Activated CD8-positive, alpha-beta memory T cell treated with anti-CD3 and anti-CD28 coated beads, Interleukin-2, amount 10 ng/mL, durations not matched to agents 7 days and 5 days (primary cell): Measurements from ENCODE around the gene NOTO. TPM values are rescaled to one million over a fixed set of nuclear protein-coding genes. Genes with fewer than 3 reads are reported as not detected.

ENCODE experiments used
- ATAC-seq: fragments of 150-1000 bp; cut with Tn5 transposase; one replicate; pipeline ENCODE4 v1.10.0; 2021; ENCODE audit warnings: moderate library complexity
- CTCF ChIA-PET: fragments of 350-600 bp; sonication (Branson Sonifier 250); formaldehyde crosslinking; loops from one replicate; lab custom pipeline; 2021; ENCODE audit warnings: antibody characterized with exemption; lab: Charles Lee
- DNase-seq: peaks from one replicate; pipeline ENCODE4 v3.0.0-alpha.2; 2020
- H3K27ac Mint-ChIP-seq: one replicate; pipeline ENCODE4 v1.8.0; 2021; ENCODE audit warnings: mild to moderate bottlenecking, mixed read lengths
- H3K27me3 Mint-ChIP-seq: one replicate; pipeline ENCODE4 v1.8.0; 2021; ENCODE audit warnings: mixed read lengths
- H3K36me3 Mint-ChIP-seq: one replicate; pipeline ENCODE4 v1.8.0; 2021; ENCODE audit warnings: mild to moderate bottlenecking, mixed read lengths
- H3K4me1 Mint-ChIP-seq: one replicate; pipeline ENCODE4 v1.8.0; 2021; ENCODE audit warnings: mixed read lengths
- H3K4me3 Mint-ChIP-seq: one replicate; pipeline ENCODE4 v1.8.0; 2021; ENCODE audit warnings: mild to moderate bottlenecking, moderate library complexity, mixed read lengths
- H3K9me3 Mint-ChIP-seq: one replicate; pipeline ENCODE4 v1.8.0; 2022; ENCODE audit warnings: low read depth, mixed read lengths
- total RNA-seq, 2 experiments: library from RNA; stranded (reverse); gene quantifications; one replicate each; pipeline ENCODE4 v1.2.3, GENCODE V29; 2021

NOTO gene
- total RNA-seq, 2 experiments from 2014 or later, result not detected

DNA sequence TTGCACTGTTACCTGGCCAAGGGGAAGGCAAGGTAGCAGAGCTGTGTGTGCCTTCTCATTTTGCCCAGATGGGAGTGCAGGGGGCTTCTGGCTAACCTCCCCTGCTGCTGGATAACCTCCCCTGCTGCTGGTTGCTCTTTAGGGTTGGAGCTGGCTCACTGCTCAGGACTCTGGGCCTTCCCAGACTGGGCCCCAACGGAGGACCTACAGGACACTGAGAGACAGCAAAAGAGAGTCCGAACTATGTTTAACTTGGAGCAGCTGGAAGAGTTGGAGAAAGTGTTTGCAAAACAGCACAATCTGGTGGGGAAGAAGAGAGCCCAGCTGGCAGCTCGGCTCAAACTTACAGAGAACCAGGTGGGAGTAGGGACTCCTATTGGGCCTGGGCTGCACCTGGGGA lies 5.9 kb downstream of the NOTO start:
- Mint-ChIP-seq H3K27ac (no peak overlapping the region), H3K4me3 (no peak overlapping the region), H3K27me3 (peaks cover 27% of the 10 kb centered on the region), H3K4me1 (peaks cover 9% of the 10 kb centered on the region), H3K9me3 (no peaks in the 10 kb centered on the region), H3K36me3 (no peaks in the 10 kb centered on the region)
- DNase-seq (no peak), ATAC-seq (no peak)
- CTCF ChIA-PET, result interaction anchor here (1.0 to 4.4 kb wide), 2 partner anchors 9 to 31 kb away, joined by 4 to 17 read pairs; no protein-coding TSS in a partner anchor

DNA sequence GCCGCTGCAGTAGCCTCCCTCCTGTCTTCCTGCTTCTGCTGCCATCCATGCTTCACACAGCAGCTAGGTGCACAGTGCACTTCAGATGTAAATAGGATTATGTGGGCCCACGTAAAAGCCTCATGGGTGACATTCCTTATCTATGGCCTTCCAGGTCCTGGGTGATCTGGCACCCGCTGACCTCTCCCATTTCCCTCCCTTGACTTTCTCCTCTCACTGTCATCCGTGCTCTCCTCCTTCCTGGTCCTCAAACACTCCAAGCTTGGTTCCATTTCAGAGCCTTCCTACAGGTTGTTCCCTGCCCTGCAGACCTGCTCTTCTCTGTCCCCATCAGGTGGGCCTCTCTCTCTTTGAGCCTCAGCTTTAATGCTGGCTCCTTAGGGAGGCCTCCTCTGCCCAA lies 7.6 kb downstream of the NOTO start:
- DNase-seq, result no peak
- Mint-ChIP-seq H3K4me3 (no peak overlapping the region), H3K27ac (no peak overlapping the region), H3K9me3 (no peaks in the 10 kb centered on the region), H3K27me3 (peaks cover 13% of the 10 kb centered on the region), H3K4me1 (peaks cover 22% of the 10 kb centered on the region), H3K36me3 (no peaks in the 10 kb centered on the region)
- no peak for ATAC-seq
- CTCF ChIA-PET, result interaction anchor here (0.9 to 4.9 kb wide), 4 partner anchors 24 to 236 kb away, joined by 3 to 80 read pairs (median 28); partner anchors contain the start of genes CCT7 and PRADC1

DNA sequence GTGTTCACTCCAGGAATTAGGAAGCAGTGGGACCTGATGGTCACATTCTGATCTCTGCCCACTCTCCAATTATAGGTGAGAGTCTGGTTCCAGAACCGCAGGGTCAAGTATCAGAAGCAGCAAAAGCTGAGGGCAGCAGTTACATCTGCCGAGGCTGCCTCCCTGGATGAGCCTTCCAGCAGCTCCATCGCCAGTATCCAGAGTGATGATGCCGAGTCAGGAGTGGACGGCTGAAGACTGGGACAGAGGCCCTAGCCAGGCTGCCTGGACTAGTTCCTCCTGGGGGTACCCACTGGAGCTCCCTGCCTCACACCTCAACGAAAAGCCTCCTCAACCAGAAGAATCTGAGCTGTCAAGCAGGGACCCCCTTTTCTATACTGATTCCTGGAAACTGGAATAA lies 8.3 kb downstream of the NOTO start:
- H3K9me3 Mint-ChIP-seq, result no peaks in the 10 kb centered on the region
- CTCF ChIA-PET, result interaction anchor here (0.9 to 4.9 kb wide), 4 partner anchors 24 to 237 kb away, joined by 3 to 80 read pairs (median 28); partner anchors contain the start of genes CCT7 and PRADC1
- no peak overlapping the region for H3K4me3 Mint-ChIP-seq
- DNase-seq (no peak), ATAC-seq (no peak)
- no peak overlapping the region for H3K27ac Mint-ChIP-seq
- no peaks in the 10 kb centered on the region for H3K36me3 Mint-ChIP-seq
- peaks cover 9% of the 10 kb centered on the region for H3K27me3 Mint-ChIP-seq
- peaks cover 29% of the 10 kb centered on the region for H3K4me1 Mint-ChIP-seq

DNA sequence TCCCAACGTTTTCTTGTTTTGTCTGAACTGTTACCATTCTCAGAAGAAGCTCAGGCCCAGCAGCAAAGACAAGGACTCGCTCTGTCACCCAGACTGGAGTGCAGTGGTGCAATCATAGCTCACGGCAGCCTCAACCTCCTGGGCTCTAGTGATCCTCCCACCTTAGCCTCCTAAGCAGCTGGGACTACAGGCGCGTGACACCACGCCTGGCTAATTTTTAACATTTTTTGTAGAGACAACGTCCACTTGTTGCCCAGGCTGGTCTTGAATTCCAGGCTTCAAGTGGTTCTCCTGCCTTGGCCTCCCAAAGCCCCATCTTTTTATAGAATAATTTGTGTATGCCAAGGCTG lies 9.7 kb downstream of the NOTO start:
- Mint-ChIP-seq H3K9me3 (no peaks in the 10 kb centered on the region), H3K4me1 (peaks cover 30% of the 10 kb centered on the region), H3K27ac (no peak overlapping the region), H3K36me3 (no peaks in the 10 kb centered on the region), H3K4me3 (no peak overlapping the region), H3K27me3 (peaks cover 3% of the 10 kb centered on the region)
- ATAC-seq (no peak), DNase-seq (no peak)
- CTCF ChIA-PET, result interaction anchor here (0.6 to 4.9 kb wide), 32 partner anchors 8 to 491 kb away, joined by 3 to 80 read pairs (median 4); partner anchors contain the start of genes CCT7, NOTO, PRADC1 and RAB11FIP5

DNA sequence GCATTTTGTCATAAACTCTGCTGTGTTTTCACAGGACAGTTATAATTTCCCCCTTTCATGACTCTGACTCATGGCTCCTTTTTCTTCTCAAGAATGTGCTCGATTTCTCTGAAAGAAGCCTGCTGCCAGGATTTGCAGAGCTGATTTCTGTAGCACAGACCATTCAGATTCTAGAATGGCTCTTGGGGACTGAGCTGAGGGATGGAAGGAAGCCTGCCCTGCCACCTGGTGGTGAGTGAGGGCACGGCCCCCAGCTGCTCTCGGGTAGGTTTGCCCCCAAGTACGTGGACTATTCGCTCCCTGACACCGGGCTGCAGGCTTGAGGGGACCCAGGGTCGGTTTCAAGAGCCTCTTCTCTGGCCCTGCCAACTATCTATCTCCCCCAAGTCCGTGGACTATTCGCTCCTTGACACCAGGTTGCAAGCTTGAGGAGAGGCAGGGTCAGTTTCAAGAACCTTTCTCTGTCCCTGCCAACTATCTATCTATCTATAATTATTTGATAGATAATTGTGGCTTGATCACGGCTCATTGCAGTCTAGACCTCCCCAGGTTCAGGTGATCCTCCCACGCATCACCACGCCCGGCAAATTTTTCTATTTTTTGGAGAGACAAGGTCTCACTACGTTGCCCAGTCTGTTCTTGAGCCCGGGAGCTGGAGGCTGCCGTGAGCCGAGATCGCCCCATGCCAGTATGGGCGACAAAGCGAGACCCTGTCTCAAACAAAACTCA lies 10.2 kb downstream of the NOTO start:
- DNase-seq, result peak; percentile 83
- CTCF ChIA-PET, result interaction anchor here (0.6 to 4.9 kb wide), 36 partner anchors 8 to 491 kb away, joined by 3 to 80 read pairs (median 4); partner anchors contain the start of genes CCT7, NOTO, PRADC1 and RAB11FIP5
- Mint-ChIP-seq H3K9me3 (no peaks in the 10 kb centered on the region), H3K4me1 (peaks cover 30% of the 10 kb centered on the region), H3K27me3 (peaks cover 2% of the 10 kb centered on the region), H3K36me3 (no peaks in the 10 kb centered on the region), H3K27ac (no peak overlapping the region), H3K4me3 (peak overlapping the region; percentile 89)
- ATAC-seq, result peak; percentile 76

DNA sequence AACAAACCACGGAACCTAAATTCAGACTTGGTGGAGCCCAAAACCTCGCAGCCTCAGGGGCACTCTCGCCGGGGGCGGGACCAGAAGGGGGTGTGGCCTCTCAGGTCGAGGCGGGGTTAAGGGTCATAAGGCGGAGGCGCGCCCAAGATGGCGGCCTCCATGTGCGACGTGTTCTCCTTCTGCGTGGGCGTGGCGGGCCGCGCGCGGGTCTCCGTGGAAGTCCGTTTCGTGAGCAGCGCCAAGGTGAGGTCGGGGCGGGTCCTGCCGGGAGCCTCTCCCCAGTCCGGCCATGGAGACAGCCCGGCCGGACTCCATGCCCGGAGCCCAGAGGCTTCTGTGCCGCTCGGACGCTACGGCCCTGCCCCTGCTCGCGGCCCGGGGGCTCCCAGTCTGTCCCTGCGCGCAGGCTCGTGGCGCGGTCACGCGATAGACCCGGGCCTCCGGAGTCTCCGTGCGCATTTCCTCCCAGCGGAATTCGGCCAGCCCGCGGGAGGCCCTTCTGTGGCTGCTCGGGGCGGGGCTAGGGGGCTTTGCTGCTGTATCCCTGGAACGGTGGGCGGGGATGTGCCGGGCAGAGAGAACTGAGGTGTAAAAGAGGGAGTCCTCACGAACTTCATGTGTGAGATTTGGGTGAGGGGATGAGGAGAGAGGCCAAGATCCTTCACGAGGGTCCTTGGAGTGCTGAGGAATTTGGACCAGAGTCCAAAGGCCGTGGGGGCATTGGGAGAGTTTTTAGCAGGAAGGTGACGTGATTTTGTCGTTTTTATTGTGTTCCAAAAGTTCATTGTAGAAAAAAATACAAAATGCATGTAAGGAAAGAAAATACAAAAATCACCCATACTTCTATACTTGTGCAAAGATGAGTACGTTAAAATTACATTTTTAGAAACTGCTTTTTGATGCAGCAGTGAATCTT lies 12.0 kb downstream of the NOTO start, which contains the start of gene SMYD5:
Gene SMYD5 (plus strand): TSS at position 126 of the 916 bp plus-strand sequence. CDS start 22 bp downstream, at position 148.
- Mint-ChIP-seq H3K27me3 (no peaks in the 10 kb centered on the region), H3K36me3 (no peaks in the 10 kb centered on the region), H3K4me3 (peak within 1 kb of the TSS; percentile 89), H3K27ac (peak within 1 kb of the TSS; percentile 87), H3K4me1 (peaks cover 30% of the 10 kb centered on the region), H3K9me3 (no peaks in the 10 kb centered on the region)
- peak; percentile 95 for ATAC-seq
- CTCF ChIA-PET, result interaction anchor here (0.7 to 4.9 kb wide), 8 partner anchors 13 to 260 kb away, joined by 3 to 80 read pairs (median 8); partner anchors contain the start of genes CCT7, NOTO and PRADC1
- DNase-seq, result peak; percentile 94

DNA sequence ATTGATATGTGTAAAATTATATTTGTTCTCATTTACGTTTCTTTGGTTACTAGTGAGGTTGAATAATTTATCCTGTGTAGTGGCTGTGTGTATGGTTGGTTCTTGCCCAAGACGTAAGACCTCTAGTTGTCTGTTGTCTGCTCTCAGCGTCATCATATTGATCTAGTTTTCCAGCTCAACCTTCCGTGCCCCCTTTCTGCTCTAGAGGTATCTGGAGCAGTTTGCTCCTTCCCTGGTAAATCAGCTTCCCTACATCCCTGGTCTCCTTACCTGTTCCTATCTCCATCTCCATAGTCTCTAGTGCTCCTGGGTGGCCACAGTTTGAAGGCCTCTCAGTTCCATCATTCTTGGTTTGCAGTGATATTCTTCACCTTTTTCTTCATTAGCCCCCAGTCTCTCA lies 12.9 kb downstream of the NOTO start:
- Mint-ChIP-seq H3K27me3 (no peaks in the 10 kb centered on the region), H3K4me1 (peaks cover 30% of the 10 kb centered on the region), H3K27ac (peak overlapping the region; percentile 20), H3K9me3 (no peaks in the 10 kb centered on the region), H3K36me3 (no peaks in the 10 kb centered on the region), H3K4me3 (peak overlapping the region; percentile 89)
- CTCF ChIA-PET, result interaction anchor here (1.0 to 1.1 kb wide), 2 partner anchors 38 to 130 kb away, joined by 5 to 6 read pairs; no protein-coding TSS in a partner anchor
- no peak for DNase-seq
- no peak for ATAC-seq

DNA sequence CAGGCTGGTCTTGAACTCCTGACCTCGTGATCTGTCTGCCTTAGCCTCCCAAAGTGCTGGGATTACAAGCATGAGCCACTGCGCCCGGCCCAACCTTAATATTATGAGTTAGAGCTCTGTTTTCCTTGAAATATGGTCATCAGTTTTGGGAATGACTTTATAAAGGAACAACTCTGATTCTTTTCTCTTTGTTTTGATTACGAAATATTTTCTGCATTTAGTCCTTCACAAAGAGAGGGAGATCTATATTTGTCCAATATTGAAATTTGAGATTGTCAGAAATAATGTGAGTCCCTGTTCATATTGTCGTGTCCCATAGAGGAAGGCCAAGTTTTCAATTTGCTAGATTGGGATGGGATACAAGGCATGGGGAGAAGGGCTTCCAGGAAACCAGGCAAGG lies 14.8 kb downstream of the NOTO start:
- DNase-seq (no peak), ATAC-seq (no peak)
- H3K36me3 Mint-ChIP-seq, result peaks cover 5% of the 10 kb centered on the region
- H3K4me1 Mint-ChIP-seq, result peaks cover 30% of the 10 kb centered on the region
- no peaks in the 10 kb centered on the region for H3K9me3 Mint-ChIP-seq
- CTCF ChIA-PET, result interaction anchor here (0.8 to 1.7 kb wide), 5 partner anchors 9 to 40 kb away, joined by 3 to 4 read pairs (median 4); partner anchors contain the start of gene PRADC1
- no peak overlapping the region for H3K27ac Mint-ChIP-seq
- H3K4me3 Mint-ChIP-seq, result no peak overlapping the region
- H3K27me3 Mint-ChIP-seq, result no peaks in the 10 kb centered on the region

DNA sequence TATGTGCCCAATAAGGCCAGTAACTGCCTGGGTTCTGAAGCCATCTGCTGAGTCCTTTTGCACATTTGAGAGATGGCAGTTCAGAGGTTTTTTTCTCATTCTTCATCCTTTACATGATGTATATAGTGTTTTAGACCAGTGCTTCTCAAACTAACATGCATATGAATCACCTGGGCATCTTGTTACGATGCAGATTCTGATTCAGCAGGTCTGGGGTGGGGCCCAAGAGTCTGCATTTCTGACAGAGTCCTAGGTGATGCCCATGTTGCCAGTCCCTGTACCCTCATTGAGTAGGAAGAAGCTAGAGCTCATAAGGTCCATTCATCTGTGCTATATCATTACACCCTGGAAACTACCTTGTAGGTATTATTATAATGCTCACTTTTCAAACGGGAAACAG lies 15.5 kb downstream of the NOTO start:
- Mint-ChIP-seq H3K27me3 (no peaks in the 10 kb centered on the region), H3K27ac (no peak overlapping the region), H3K4me1 (peaks cover 25% of the 10 kb centered on the region), H3K4me3 (no peak overlapping the region), H3K36me3 (peaks cover 5% of the 10 kb centered on the region), H3K9me3 (no peaks in the 10 kb centered on the region)
- CTCF ChIA-PET, result interaction anchor here (0.6 to 1.7 kb wide), 5 partner anchors 10 to 322 kb away, joined by 3 to 4 read pairs (median 3); partner anchors contain the start of gene PRADC1
- DNase-seq (no peak), ATAC-seq (no peak)

DNA sequence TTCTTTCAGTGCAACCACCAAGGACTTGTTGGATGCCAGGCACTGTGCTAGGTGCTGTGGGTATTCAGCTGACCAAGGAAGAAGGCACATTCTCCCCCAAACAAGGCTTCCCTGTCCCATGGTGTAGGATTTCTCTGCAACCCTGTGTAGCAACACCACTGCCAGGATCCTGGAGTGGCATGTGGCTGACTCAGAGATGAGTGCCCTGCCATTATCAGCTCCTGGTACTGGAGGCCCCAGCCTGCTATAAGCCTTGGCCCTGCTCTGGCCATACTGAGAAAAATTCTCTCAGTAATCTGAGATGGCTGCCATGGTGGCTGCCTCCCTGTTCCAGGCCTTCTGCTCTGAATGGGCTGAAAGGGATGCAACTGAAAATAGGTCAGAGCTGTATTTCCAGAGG lies 15.9 kb downstream of the NOTO start:
- ATAC-seq, result no peak
- DNase-seq, result no peak
- H3K27me3 Mint-ChIP-seq, result no peaks in the 10 kb centered on the region
- no peak overlapping the region for H3K4me3 Mint-ChIP-seq
- peaks cover 21% of the 10 kb centered on the region for H3K4me1 Mint-ChIP-seq
- CTCF ChIA-PET, result interaction anchor here (0.6 to 1.7 kb wide), 4 partner anchors 10 to 322 kb away, joined by 3 to 4 read pairs (median 4); no protein-coding TSS in a partner anchor
- no peak overlapping the region for H3K27ac Mint-ChIP-seq
- peaks cover 5% of the 10 kb centered on the region for H3K36me3 Mint-ChIP-seq
- H3K9me3 Mint-ChIP-seq, result no peaks in the 10 kb centered on the region

DNA sequence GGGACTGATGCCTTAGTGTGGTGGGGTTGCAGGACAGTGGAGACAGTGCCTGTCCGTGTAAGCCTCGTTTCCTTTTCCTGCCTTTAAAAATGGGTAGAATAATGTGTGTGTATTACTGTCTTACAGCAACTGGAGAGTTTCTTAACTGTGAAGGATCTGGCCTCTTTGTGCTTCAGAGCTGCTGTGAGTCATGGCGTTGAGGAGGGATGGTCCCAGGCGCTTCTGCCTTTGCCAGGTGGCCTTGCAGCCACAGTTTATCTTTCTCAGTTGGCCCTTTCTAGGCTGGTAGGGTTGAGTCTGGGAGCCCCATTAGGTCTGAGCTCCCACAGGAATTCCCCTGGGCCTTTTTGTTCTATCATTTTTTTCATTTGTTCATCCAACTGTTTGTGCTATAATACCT lies 21.4 kb downstream of the NOTO start:
- CTCF ChIA-PET, result interaction anchor here (3.3 kb wide), 1 partner anchor 11 kb away, joined by 9 read pairs; no protein-coding TSS in a partner anchor
- ATAC-seq (no peak), DNase-seq (no peak)
- H3K4me1 Mint-ChIP-seq, result peaks cover 16% of the 10 kb centered on the region
- no peak overlapping the region for H3K27ac Mint-ChIP-seq
- H3K9me3 Mint-ChIP-seq, result no peaks in the 10 kb centered on the region
- peaks cover 5% of the 10 kb centered on the region for H3K36me3 Mint-ChIP-seq
- no peaks in the 10 kb centered on the region for H3K27me3 Mint-ChIP-seq
- H3K4me3 Mint-ChIP-seq, result no peak overlapping the region

DNA sequence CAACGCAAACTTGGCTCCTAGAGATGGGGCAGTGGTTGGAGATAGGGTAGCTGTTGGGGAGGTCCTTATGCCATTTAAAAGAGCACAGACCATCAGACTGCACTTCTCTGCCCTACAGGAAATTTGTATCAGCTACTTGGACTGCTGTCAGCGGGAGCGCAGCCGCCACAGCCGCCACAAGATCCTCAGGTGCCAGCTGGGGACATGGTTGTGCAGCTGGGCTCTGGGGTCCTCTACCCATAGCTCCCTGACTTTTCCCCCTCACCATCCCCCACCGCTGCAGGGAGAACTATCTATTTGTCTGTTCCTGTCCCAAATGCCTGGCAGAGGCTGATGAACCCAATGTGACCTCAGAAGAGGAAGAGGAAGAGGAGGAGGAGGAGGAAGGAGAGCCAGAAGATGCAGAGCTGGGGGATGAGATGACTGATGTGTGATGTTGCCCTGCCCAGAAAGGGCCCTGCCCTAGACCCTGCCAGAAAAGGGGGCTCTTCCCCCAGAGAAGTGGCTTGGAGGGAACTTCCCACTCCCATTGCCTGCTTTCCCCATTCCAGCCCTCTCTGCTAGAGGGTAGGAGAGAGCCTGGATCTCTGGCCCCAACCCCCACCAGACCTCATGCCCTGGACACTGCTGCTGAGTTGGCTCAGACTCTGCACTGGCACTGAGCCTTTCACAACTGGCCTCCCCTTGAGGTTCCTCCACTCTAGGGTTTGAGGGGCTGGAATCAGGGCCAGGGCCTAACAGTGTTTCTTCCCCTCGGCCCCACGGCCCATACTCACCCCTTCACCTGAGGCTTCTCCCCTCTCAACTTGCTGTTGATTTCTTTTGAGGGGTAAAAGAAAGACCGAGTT lies 23.4 kb downstream of the NOTO start:
- Mint-ChIP-seq H3K9me3 (no peaks in the 10 kb centered on the region), H3K4me1 (peaks cover 16% of the 10 kb centered on the region), H3K4me3 (no peak overlapping the region), H3K27me3 (no peaks in the 10 kb centered on the region), H3K27ac (peak overlapping the region; percentile 29), H3K36me3 (peaks cover 5% of the 10 kb centered on the region)
- DNase-seq, result no peak
- ATAC-seq, result no peak
- CTCF ChIA-PET, result interaction anchor here (0.8 to 3.3 kb wide), 2 partner anchors 13 to 65 kb away, joined by 3 to 9 read pairs; no protein-coding TSS in a partner anchor
